ENCODE results near the gene CHST5.
A peak's percentile ranks its signal among the peaks of the same experiment; 100 is the strongest.
"Not testable (repeated sequence)": the region's sequence is repeated elsewhere in the genome, so short reads cannot be mapped to it uniquely, and the experiment has no call there.

The CHST5 gene

DNA sequence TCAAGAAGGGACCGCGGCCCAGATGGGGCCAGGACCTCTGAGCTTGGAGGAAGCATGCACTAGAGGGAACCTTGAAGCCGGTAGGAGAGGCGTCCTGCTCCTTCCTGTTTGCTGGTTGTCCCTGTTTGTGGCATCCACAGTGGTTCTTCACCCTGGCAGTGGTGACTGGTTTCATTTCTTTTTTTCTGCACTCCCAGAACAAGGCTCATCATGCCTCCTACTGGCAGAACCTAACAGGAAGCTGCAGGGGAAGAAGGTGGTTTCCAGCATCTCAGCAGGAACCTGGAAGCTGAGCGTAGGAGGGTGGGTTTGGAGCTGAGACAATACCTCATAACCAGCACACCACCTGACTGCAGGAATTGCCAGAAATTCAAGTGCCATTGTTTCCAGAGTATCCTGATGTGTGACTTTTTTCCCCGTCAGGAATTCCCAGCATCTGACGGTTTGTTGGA, 14.3 kb upstream of the CHST5 start:
- DNase-seq: no peak

DNA sequence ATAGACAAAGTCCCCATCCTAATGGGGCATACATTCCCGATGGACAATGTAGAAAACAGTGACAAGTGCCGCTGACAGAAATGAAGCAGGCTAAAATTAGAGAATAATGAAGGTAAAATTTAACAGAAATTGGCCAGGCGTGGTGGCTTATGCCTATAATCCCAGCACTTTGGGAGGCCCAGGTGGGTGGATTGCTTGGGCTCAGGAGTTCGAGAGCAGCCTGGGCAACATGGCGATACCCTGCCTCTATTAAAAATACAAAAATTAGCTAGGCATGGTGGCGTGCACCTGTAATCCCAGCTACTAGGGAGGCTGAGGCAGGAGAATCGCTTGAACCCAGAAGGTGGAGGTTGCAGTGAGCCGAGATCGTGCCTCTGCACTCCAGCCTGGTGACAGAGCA, 12.5 kb upstream of the CHST5 start:
- DNase-seq: not testable (repeated sequence)

DNA sequence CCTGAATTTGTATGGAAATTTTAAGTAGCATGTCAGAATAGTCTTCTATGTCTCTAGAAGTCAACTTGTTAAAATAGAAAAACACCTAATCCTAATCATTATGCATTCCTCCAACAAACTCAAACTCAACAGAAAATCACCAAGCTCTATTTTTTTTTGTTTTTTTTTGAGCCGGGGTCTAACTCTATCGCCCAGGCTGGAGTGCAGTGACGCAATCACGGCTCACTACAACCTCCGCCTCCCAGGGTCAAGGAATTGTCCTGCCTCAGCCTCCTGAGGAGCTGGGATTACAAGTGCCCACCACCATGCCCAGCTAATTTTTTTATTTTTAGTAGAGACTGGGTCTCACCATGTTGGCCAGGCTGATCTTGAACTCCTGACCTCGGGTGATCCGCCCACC, 10.4 kb upstream of the CHST5 start:
- no peak for DNase-seq

DNA sequence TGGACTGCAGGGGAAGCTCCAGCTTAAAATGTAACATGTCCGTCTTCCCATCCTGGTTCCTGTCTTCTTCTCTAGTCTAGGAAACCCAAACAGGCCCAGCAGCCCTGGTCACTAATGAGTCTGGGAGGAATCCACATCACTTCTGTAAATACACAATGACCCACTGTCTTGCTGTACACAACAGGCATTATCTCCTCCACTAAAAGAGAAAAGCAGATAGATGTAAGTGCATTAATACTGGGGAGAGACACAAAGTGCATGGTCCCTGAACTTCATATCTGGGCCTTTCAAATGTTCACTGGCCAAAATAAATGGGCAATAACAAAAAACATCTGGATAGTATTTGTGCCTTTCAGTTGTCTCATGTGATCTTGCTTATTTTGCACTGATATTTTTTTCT, 10.0 kb upstream of the CHST5 start:
- DNase-seq: not testable (repeated sequence)

DNA sequence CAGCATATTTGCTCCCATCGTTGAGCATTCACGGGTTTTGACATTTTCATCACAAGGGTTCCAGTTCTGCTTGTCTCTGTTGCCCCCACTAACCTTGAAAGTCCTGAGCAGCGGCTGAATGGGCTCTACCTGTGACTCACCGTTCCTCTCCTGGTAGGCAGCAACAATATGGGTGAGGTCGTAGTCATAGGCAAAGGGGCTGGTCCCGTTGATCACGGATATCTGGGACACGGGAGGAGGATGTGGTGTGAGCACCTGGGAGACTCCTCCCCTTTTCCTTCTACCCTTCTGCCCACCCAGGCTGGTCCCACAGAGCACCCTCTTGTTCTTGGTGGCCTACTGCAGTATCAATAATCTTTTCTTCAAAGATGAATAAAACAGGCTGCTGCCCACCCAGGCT, 6.6 kb upstream of the CHST5 start:
- not testable (repeated sequence) for DNase-seq

DNA sequence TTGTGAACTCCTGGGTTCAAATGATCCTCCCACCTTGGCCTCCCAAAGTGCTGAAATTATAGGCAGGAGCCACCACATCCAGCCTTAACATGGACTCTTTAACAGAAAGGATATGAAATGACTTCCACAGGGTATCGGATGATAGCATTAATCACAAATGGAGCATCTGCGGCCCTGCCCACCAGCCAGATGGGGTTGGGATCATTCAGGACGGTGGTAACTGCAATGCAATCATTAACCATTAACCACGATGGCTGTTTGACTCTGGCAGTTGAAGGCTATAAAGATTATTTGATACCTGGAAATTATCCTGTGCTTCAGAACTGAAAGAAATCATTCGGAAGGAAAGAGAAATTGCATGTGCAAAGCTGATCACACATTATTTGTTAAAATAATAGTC, 5.3 kb upstream of the CHST5 start:
- no peak for DNase-seq

DNA sequence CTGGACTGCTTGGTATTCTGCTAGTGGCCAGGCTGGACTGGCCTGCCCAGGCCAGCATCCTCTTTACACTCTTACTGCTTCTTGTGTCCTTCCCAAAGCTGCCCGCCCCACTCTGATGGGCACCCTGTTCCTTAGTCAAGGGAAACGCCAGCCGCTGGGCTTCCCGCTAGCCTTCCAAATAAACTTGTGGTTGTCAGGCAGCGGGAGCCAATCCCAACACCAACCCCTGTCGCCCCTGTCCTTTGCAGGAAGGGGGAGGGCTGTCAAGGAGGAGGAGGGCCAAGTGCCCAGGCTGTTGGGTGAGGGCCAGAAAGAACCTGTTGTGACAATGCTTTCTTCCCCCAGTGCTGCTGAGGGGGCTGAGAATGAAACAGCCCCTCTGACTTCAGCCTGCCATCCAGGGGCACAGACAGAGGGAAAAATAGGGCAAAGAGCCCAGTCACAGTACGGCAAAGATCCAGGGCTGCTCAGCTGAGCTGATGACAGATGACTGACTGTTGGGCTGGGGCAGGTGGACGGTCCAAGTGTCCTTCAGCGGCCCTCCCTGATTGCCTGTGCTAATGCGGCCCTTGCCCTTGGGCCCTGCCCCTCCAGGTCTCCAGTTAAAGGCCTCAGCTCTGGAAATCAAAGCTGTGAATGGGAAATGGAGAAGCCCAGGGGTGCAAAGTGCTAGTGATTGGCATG, 3.1 kb upstream of the CHST5 start:
- DNase-seq: not testable (repeated sequence)

DNA sequence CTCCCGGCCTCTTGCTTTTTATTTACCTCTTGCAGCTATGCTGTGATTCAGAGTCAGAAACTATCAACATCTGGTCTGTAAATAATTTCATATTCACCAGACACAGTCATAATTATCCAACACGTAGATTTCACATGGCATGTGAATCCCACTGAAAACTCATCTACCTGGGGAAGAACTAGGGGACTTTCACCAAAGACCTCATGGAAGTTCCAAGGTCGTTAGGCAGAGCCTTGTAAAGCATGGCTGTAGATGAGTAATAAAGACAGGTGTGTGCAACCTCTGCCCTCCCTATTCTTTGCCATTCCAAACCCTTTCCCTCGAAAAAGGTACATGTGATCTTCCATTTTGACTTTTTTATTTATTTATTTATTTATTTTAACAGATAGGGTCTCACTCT, 1.9 kb upstream of the CHST5 start:
- no peak for DNase-seq

DNA sequence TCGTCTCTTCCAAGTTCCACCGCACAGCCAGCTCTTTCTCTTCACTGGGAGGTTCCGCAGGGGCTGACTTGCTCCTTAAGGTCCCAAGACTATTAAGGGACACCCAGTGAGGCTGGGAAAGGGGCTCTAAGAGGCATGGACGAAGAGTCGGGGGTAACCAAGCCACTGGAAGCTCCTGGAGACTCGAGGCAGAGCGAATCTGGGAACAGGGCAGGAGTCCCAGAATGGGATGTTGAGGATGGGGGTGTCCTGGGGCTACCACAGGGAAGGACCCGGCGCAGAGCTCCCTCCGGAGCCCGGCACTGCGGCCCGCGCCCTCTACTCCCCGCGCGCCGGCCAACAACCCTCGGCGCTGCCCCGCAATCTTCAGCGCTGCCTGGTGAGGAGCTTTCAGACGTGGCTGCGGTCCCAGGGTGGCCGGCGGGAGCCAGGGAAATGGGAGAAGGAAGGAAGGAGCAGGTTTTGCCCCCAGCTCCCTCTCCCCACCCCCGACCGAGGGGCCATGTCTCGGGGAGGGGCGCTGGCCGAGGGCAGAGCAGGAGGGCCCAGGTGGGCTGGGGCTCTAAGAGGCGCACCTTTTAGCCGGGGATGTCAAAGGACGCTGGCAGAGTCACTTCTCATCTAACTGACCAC, 581 bp downstream of the CHST5 start:
- no peak for DNase-seq

DNA sequence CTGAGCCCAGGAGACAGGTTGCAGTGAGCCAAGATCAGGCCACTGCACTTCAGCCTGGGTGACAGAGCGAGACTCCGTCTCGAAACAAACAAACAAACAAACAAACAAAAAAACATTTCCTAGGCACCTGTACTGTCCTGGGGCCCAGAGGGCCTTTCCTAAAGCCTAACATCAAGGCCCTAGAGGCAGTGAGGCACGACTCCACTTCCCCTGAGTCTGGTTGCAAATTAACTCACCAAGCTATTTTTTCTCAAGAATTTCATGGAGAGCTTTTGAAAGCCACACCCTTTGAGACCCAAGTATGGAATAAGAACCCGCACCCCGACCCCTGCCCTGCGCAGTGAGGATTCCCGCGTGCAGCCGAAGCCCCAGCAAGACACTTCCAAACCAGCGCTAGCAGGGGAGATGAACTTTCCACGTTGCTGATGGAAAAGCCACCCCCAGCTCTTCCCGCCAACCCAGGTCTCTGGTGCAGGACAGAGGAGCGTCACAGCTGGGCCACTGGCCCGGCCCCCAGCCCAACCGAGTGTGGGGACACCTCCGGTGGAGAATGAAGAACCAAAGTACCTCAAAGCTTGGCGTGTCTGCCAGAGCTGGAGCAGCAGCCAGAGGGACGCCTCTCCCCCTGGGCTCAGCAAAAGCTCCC, 1.2 kb downstream of the CHST5 start:
- no peak for DNase-seq

DNA sequence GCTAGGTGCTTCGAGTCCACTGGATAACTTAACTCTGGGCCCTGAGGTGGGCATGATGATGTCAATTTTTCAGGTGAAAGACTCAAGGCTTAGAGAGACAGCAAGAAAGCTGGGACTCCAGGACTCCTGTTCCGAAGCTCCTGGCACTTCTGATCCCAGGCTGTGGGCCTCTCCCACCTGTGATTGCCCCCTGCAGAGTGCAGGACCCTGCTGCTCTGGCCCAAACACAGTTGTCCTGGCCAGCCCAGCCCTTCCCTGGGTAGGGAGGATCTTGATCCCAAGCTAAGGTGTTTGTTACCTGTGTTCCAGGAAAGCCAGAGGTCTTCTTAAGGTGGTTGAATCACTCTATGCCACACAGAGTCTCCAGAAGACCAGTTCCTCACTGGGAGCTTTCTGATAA, 3.1 kb downstream of the CHST5 start:
- DNase-seq: no peak

DNA sequence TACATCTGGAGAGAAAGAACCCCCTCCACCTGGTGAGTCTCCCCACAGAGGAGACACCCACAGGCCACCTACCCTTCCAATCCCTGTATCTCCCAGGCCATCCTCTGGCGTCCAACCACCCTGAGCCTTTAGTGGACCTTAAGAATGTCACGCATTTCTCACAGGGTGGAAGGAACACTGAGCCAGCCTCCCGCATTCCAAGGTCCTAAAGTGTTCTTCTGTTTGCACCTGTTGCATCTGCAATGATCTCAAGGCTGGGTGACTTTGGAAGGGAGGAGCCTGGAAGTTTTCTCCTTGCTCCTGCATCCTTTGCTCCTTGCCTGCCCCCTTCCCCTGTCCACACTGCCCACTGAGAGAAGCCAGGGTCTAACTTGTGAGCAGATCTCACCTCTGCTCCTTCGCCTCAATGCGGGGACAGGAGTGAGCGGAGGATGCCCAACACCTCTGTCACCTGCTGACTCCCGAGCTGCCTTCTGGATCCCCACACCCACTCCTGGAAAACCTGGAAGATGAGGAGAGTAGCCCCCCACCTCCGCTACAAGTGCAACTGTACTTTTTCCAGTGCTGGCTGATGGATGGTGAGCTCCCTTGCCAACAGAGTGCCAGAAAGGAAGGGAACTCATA, 3.7 kb downstream of the CHST5 start:
- no peak for DNase-seq

DNA sequence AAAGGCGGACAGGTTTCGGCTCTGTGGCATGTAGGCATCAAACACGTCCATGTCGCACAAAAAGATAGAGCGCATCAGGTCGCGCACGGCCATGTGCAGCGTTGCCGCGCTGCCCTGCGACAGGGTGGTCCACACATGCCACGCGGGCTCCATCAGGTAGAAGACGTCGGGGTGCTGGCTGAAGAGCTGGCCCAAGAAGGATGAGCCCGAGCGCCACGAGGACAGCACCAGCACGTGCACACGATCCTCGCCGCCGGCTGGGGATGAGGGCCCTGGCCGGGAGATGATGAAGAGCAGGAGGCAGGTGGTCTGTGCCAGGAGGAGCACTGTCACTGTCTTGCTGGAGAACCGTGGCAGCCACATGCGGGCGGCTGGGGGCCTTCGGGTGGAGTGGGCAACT, 5.9 kb downstream of the CHST5 start:
- DNase-seq: no peak

DNA sequence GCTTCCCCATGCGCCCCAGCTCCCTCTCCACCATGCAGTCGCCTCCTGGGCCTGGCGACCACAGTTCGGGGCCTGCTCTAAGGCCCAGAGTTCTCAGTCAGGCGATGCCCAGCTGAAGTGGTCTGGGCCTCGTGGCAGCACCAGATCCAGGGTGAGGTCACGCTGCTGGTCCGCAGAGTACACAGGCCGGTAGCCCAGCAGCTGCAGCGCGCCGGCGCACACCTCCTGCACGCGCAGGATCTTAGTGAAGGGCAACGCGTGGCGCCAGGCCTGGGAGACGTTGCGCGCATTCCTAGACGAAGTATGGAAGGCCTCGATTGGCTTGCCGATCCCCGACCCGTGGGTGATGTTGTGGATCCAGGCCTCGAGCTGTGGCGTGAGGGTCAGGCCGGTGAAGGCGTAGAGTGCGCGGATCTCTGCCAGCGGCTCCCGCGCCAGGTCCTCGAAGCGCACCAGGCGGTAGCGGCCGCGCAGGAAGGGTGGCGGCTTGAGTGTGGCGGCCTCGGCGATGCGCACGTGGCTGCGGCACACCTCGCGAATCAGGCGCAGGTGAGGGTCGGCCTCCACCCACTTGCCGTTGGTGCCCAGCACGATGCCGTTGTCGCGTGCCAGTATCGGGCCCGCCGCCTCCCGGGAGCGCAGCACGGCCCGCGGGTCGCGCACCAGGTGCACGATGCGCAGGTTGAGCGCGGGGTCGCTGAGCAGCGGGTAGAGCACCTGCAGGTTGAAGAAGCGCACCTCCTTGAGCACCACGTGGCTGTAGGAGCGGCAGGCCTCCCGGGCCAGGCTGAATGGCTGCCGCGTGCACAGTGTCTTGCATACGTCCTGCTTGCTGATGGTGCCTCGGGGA, 6.6 kb downstream of the CHST5 start:
- no peak for DNase-seq

DNA sequence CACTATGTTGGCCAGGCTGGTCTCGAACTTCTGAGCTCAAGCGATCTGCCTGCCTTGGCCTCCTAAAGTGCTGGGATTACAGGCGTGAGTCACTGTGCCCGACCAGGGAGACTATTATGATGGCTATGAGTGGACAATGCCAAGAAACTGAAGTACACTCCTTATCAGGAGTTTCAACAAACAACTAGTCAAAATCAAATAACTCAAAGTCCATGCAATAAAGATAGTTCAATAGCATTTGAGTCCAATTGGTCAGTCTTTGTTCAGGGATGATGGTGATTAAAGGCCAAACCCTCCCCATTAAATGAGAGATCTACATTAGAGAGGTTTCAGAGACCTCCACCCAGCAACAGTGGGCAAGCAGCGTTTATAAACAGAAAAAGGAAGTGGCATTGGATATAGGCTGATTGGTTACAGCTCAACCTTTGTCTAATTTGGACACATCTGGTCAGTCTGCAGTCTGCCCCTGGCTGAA, 8.0 kb downstream of the CHST5 start:
- no peak for DNase-seq

DNA sequence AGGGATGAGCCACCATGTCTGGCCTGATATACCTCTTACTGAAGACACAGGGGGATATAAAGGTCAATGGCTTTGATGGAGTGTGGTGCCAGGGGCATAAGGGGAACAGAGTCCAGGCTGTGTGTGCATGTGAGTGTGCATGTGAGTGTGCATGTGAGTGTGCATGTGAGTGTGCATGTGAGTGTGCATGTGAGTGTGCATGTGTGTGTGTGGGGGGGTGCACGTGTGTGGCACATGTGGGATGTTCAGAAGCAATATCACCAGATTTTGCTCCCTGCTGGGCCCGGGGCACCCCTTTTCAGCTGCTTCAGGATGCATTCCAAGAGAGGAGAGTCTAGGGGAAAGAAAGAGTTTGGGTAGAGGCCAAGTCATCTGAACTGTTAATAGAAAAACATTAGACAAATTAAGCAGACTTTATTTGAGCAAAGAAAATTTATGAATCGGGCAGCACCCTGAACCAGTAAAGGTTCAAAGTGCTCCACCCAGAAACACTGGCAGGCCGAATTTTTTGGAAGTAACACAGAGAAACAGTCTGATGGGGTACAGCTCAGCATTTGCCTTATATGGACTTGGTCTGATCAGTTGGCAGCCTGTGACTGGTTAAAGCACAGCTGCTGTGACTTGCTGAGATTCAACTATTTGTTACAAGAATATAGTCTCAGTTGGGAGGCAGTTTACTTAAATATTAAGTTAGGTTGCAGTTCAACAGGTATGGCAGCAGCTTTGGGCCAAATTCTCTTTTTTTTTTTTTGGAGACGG, 9.7 kb downstream of the CHST5 start:
- DNase-seq: no peak

DNA sequence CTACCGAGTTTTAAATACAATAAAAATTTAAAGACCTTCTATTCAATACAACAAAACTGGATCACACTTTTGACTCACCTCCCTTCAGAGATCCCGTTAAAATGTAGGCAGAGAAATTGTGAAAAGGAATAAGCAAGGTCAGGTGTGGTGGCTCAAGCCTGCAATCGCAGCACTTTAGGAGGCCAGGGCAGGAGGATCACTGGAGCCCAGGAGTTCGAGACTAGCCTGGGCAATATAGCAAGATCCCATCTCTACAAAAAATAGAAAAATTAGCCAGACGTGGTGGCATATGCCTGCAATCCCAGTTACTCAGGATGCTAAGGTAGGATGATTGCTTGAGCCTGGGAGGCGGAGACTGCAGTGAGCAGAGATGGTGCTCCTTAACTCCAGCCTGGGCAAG, 16.7 kb downstream of the CHST5 start:
- no peak for DNase-seq

DNA sequence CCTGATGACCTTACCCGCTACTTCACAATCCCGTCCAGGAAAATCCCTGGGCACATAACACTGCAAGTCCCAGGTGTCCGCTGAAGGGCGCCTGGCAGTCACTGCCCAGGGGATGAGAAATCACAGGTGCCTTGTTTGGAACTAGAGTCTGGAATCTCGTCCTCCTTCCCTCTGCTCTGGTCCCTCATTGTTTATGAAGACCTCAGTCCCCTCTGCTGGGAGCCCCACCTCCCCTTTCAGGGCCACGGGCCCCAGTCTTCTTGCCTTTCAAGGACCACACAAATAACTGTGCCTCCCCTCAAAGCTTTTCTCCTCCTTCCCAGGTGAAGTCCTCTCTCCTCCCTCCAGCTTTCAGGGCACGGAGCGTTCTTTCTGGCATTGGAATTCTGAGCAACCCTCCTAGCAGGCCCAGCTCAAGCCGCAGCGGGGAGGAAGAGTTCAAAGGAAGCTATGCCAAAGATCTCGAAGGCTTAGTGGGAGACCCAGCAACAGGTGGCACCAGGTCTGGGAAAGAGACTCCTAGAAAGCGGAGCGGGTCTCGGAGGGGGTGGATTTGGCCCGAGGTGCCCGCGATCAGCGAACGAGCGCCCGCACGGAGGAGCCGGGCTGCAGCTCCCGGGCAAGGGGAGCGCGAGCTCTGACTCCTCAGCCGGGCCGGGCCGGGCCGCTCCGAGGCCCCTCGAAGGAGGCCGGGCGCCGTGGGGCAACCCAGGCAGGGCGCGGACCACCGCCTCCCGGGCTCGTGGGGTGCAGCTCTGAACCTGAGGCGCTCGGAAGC, 19.5 kb downstream of the CHST5 start:
- DNase-seq: peak in 2 of 3 experiments; percentile 66 to 76

DNA sequence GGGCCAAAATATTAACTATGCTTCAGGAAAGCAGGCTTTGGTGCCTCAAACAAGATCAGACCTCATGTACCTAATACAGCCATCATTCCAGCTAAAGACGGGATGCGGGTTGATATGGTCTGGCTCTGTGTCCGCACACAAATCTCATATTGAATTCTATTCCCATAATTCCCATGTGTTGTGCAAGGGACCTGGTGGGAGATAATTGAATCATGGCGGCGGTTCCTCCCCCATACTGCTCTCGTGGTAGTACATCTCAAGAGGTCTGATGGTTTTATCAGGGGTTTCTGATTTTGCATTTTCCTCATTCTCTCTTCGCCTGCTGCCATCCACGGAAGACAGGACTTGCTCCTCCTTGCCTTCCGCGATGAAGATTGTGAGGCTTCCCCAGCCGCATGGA, 21.6 kb downstream of the CHST5 start:
- no peak for DNase-seq

DNA sequence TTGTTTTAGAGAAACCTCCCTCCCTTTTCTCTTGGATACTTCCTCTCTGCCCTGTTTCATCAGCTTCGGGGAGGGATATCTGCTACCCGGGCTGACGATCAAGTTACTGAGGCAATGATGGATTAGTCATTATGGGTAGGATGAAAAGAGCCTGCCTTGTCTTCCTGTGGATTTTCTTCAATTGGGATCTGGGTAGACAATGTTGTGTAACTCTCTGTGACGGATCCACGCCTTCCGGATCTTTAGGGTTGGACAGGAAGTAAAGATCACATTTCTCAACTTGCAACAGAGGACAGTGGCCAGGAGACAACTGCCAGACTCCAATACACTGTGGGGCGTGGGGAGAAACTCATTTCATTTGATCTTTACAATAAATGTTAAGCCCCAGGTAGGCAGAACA, 29.3 kb downstream of the CHST5 start:
- DNase-seq: no peak

DNA sequence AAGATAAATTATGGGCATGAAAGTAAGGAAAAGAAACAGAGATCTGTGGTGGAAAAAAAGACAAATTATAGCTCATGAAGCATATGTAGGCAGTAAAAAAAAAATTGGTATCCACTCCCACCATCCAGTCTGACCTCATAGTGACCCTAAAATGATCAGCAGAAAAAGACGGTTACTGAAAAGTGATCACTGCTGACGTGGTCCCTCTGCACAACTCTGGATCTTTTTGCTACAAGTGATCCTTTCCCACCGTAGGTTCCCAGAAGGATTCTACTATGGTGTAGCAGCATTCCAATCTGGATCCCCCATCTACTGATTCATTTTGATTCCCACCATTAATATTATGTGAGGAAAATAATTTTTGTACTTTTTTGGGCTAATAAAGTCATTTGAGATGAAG, 29.8 kb downstream of the CHST5 start:
- no peak for DNase-seq

Measured in NCI-H1417 (cell line).